Testis (tissue), 2 donors: ENCODE measurements around the gene AGAP1.

Experiments
- CTCF ChIP-seq, 3 experiments: fragments of 450-650 bp in 2 of 3; fragments of 200-600 bp in 1 of 3; sonication (generic) in 1 of 3; IDR thresholded peaks; one replicate each; pipeline ENCODE4 v1.5.1; 2016 to 2019; ENCODE audit warnings: antibody characterized with exemption in 3 of 3, mild to moderate bottlenecking in 2 of 3, moderate library complexity in 1 of 3
- POLR2A ChIP-seq: fragments of 450-650 bp; IDR thresholded peaks from one replicate; pipeline ENCODE4 v1.6.1; 2017; ENCODE audit warnings: antibody characterized with exemption, mild to moderate bottlenecking, moderate library complexity

- TF ChIP-seq POLR2A = no peak
- TF ChIP-seq CTCF (IDR thresholded peaks at IDR 0.05) = no peak
Observed at GRCh38 chr2:235500761-235501672, 7.2 kb downstream of the AGAP1 start.
